Liver (tissue), 9 donors: ENCODE data around the gene CRMP1. TPM values are rescaled to one million over a fixed set of nuclear protein-coding genes. Genes with fewer than 3 reads are reported as not detected.

ENCODE experiments used
- DNase-seq: peaks from one replicate; pipeline ENCODE4 v3.0.0-alpha.2; 2017; ENCODE audit warnings: low spot score
- H3K27ac ChIP-seq, 2 donors: one replicate each; pipeline ENCODE4 v1.7.0; 2013; ENCODE audit warnings: inconsistent platforms in 2 of 2, low read length in 2 of 2, control low read depth in 1 of 2, low read depth in 1 of 2, mild to moderate bottlenecking in 1 of 2
- H3K27me3 ChIP-seq, 4 donors: one replicate each; pipeline versions ENCODE4 v1.6.1 to v1.7.0; 2013; ENCODE audit warnings: low read length in 3 of 4, inconsistent platforms in 1 of 4, mild to moderate bottlenecking in 1 of 4, moderate library complexity in 1 of 4; ENCODE audit not compliant: control insufficient read depth in 4 of 4, insufficient read depth in 4 of 4
- H3K36me3 ChIP-seq, 4 donors: one replicate each; pipeline versions ENCODE4 v1.6.1 to v1.7.0; 2013; ENCODE audit warnings: low read length in 3 of 4, mild to moderate bottlenecking in 3 of 4, low read depth in 1 of 4, moderate library complexity in 1 of 4; ENCODE audit not compliant: control insufficient read depth in 4 of 4, insufficient read depth in 3 of 4
- H3K4me1 ChIP-seq, 4 donors: one replicate each; pipeline versions ENCODE4 v1.6.1 to v1.7.0; 2013; ENCODE audit warnings: low read length in 3 of 4, mild to moderate bottlenecking in 3 of 4, moderate library complexity in 1 of 4; ENCODE audit not compliant: control insufficient read depth in 4 of 4, insufficient read depth in 4 of 4
- H3K4me3 ChIP-seq, 3 donors: one replicate each; pipeline versions ENCODE4 v1.6.1 to v1.7.0; 2013; ENCODE audit warnings: low read length in 3 of 3, control low read depth in 1 of 3, low read depth in 1 of 3, mild to moderate bottlenecking in 1 of 3
- H3K9ac ChIP-seq, 2 donors: one replicate each; pipeline ENCODE4 v1.7.0; 2013; ENCODE audit warnings: low read length in 2 of 2, mild to moderate bottlenecking in 2 of 2, moderate library complexity in 2 of 2, control low read depth in 1 of 2, low read depth in 1 of 2
- H3K9me3 ChIP-seq, 4 donors: one replicate each; pipeline versions ENCODE4 v1.6.1 to v1.7.0; 2013; ENCODE audit warnings: low read length in 3 of 4; ENCODE audit not compliant: control insufficient read depth in 4 of 4
- ATF3 ChIP-seq: IDR thresholded peaks from 2 replicates; pipeline ENCODE4 v1.6.1; 2016; ENCODE audit warnings: antibody characterized with exemption
- EGR1 ChIP-seq, 2 donors: IDR thresholded peaks; 2 replicates each; pipeline ENCODE4 v1.6.1; 2016 to 2018; ENCODE audit warnings: antibody characterized with exemption in 2 of 2, low read depth in 2 of 2
- FOXA1 ChIP-seq: IDR thresholded peaks from 2 replicates; pipeline ENCODE4 v1.6.1; 2016; ENCODE audit warnings: antibody characterized with exemption
- FOXA2 ChIP-seq: IDR thresholded peaks from 2 replicates; pipeline ENCODE4 v1.6.1; 2016; ENCODE audit warnings: antibody characterized with exemption
- GABPA ChIP-seq, 2 donors: IDR thresholded peaks in 1 of 2; conservative IDR thresholded peaks in 1 of 2; 2 replicates each; pipeline ENCODE4 v1.6.1; 2016; ENCODE audit warnings: antibody characterized with exemption in 2 of 2, mild to moderate bottlenecking in 1 of 2, moderate library complexity in 1 of 2
- HNF4A ChIP-seq, 2 donors: conservative IDR thresholded peaks; 2 replicates each; pipeline ENCODE4 v1.6.1; 2016; ENCODE audit warnings: antibody characterized with exemption in 2 of 2, mild to moderate bottlenecking in 2 of 2
- HNF4G ChIP-seq: IDR thresholded peaks from 2 replicates; pipeline ENCODE4 v1.6.1; 2016; ENCODE audit warnings: antibody characterized with exemption
- JUND ChIP-seq, 2 donors: IDR thresholded peaks; 2 replicates each; pipeline ENCODE4 v1.6.1; 2016; ENCODE audit warnings: antibody characterized with exemption in 2 of 2
- MAX ChIP-seq: IDR thresholded peaks from 2 replicates; pipeline ENCODE4 v1.6.1; 2016; ENCODE audit warnings: antibody characterized with exemption
- NR2F2 ChIP-seq: IDR thresholded peaks from 2 replicates; pipeline ENCODE4 v1.6.1; 2016; ENCODE audit warnings: antibody characterized with exemption
- RAD21 ChIP-seq, 2 donors: IDR thresholded peaks; 2 replicates each; pipeline ENCODE4 v1.6.1; 2016; ENCODE audit warnings: antibody characterized with exemption in 2 of 2, mild to moderate bottlenecking in 2 of 2
- RXRA ChIP-seq, 2 donors: IDR thresholded peaks; 2 replicates each; pipeline ENCODE4 v1.6.1; 2017 to 2018; ENCODE audit warnings: antibody characterized with exemption in 2 of 2, mild to moderate bottlenecking in 1 of 2
- SP1 ChIP-seq: IDR thresholded peaks from 2 replicates; pipeline ENCODE4 v1.6.1; 2018; ENCODE audit warnings: antibody characterized with exemption, mild to moderate bottlenecking
- TAF1 ChIP-seq: conservative IDR thresholded peaks from 2 replicates; pipeline ENCODE4 v1.6.1; 2016; ENCODE audit warnings: antibody characterized with exemption, mild to moderate bottlenecking
- YY1 ChIP-seq: IDR thresholded peaks from 2 replicates; pipeline ENCODE4 v1.6.1; 2016; ENCODE audit warnings: antibody characterized with exemption, mild to moderate bottlenecking
- WGBS: extraction: QIAGEN DNeasy Blood & Tissue Kit; methylation state at CpG from one replicate; pipeline ENCODE4 v1.1.7; 2013; 5-methylcytosine and 5-hydroxymethylcytosine counted together
- polyA plus RNA-seq, 2 donors: library from polyadenylated mRNA; stranded (reverse) in 1 of 2; unstranded in 1 of 2; fragments of 200-250 nt in 1 of 2; fragments of >200 nt in 1 of 2; fragmentation: Nextera tagmentation in 1 of 2; extraction: Ambion mirVana in 1 of 2; gene quantifications; one replicate each; pipeline versions ENCODE4 v1.2.1 to v1.2.3, GENCODE V29; 2013 to 2015
- total RNA-seq, 2 donors: library from RNA; depleted of rRNA; stranded (reverse); fragments of >200 nt; gene quantifications; one replicate each; pipeline ENCODE4 v1.2.3, GENCODE V29; 2014
- TF ChIP-seq, protein P1 (sequence below): IDR thresholded peaks from 2 replicates; pipeline ENCODE4 v1.6.1; 2016; ENCODE audit warnings: antibody characterized with exemption
- TF ChIP-seq, protein P2 (sequence below): fragments of 150-350 bp; IDR thresholded peaks from 2 replicates; pipeline ENCODE4 v1.5.1; 2017; ENCODE audit warnings: improper control_type of control experiment, low read depth, low read length; ENCODE audit not compliant: missing input control
- TF ChIP-seq, protein P3 (sequence below): IDR thresholded peaks from 2 replicates; pipeline ENCODE4 v1.6.1; 2016; ENCODE audit warnings: antibody characterized with exemption, mild to moderate bottlenecking
- donor health status: healthy.
- donor health status: healthy.
- donor health status: healthy.
- donor health status: healthy.
- donor health status: healthy.

CRMP1 gene
- total and polyA plus RNA-seq, 4 donors = 0.06 to 0.42 (median 0.12) TPM

DNA sequence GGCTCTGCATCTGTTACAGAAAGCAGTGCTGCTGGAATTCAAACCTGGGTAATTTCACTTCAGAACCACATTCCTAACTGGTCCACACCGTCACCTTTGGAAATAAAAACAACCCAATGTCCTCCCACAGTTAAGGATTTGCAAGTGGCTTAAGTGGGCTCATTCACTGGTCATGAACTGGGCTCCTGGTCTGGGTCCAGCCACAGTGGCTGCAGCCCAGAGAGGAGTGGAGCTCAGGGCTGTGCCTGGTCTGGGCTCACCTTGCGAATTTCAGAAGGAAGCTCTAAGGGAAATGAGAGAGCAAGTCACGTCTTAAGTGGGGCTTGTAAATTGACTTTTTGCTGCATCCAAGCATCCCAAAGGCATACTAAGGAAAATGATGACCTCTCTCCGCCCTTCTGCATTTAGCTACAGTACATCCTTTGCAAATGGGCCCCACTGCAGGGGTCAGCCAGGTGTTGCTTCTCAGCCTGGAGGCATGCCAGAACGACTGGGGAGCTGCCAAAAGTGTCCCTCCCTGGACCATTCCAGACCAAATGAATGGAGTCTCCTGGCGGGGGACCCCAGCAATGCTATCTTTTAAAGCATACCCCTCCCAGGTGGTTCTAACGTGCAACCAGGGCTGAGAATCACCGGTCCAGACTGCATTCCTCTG, 25.6 kb upstream of the CRMP1 start:
- 49% methylated on average over 8 of the region's 8 CpGs for WGBS
- H3K27ac ChIP-seq = no peak overlapping the region
- no peak overlapping the region for H3K9ac ChIP-seq
- DNase-seq = no peak
- no peaks in the 10 kb centered on the region for H3K4me1 ChIP-seq
- no peak overlapping the region for H3K4me3 ChIP-seq
- no peak for TF ChIP-seq NR2F2
- TF ChIP-seq GABPA (IDR thresholded peaks at IDR 0.05 in 1 of 2, conservative IDR thresholded peaks at IDR 0.05 in 1 of 2) = no peak
- H3K27me3 ChIP-seq = peaks cover 0 to 6% (median 2%) of the 10 kb centered on the region in 4 donors
- H3K9me3 ChIP-seq = no peaks in the 10 kb centered on the region
- no peaks in the 10 kb centered on the region for H3K36me3 ChIP-seq

- no peak for TF ChIP-seq JUND (IDR thresholded peaks at IDR 0.05)
- no peak for TF ChIP-seq NR2F2
- TF ChIP-seq GABPA (IDR thresholded peaks at IDR 0.05 in 1 of 2, conservative IDR thresholded peaks at IDR 0.05 in 1 of 2) = no peak
- TF ChIP-seq YY1 = no peak
- TF ChIP-seq RAD21 (IDR thresholded peaks at IDR 0.05) = no peak
- TF ChIP-seq, protein P1, sequence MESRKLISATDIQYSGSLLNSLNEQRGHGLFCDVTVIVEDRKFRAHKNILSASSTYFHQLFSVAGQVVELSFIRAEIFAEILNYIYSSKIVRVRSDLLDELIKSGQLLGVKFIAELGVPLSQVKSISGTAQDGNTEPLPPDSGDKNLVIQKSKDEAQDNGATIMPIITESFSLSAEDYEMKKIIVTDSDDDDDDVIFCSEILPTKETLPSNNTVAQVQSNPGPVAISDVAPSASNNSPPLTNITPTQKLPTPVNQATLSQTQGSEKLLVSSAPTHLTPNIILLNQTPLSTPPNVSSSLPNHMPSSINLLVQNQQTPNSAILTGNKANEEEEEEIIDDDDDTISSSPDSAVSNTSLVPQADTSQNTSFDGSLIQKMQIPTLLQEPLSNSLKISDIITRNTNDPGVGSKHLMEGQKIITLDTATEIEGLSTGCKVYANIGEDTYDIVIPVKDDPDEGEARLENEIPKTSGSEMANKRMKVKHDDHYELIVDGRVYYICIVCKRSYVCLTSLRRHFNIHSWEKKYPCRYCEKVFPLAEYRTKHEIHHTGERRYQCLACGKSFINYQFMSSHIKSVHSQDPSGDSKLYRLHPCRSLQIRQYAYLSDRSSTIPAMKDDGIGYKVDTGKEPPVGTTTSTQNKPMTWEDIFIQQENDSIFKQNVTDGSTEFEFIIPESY = no peak
- TF ChIP-seq RXRA (IDR thresholded peaks at IDR 0.05) = no peak
- TF ChIP-seq FOXA2 = no peak
- no peak for TF ChIP-seq ATF3
- TF ChIP-seq, protein P2, sequence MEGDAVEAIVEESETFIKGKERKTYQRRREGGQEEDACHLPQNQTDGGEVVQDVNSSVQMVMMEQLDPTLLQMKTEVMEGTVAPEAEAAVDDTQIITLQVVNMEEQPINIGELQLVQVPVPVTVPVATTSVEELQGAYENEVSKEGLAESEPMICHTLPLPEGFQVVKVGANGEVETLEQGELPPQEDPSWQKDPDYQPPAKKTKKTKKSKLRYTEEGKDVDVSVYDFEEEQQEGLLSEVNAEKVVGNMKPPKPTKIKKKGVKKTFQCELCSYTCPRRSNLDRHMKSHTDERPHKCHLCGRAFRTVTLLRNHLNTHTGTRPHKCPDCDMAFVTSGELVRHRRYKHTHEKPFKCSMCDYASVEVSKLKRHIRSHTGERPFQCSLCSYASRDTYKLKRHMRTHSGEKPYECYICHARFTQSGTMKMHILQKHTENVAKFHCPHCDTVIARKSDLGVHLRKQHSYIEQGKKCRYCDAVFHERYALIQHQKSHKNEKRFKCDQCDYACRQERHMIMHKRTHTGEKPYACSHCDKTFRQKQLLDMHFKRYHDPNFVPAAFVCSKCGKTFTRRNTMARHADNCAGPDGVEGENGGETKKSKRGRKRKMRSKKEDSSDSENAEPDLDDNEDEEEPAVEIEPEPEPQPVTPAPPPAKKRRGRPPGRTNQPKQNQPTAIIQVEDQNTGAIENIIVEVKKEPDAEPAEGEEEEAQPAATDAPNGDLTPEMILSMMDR = no peak
- TF ChIP-seq MAX = no peak
- TF ChIP-seq FOXA1 = no peak
- TF ChIP-seq HNF4G = no peak
- no peak for TF ChIP-seq EGR1 (IDR thresholded peaks at IDR 0.05; ENCODE audit: low read depth in 2 of 2)
- TF ChIP-seq, protein P3, sequence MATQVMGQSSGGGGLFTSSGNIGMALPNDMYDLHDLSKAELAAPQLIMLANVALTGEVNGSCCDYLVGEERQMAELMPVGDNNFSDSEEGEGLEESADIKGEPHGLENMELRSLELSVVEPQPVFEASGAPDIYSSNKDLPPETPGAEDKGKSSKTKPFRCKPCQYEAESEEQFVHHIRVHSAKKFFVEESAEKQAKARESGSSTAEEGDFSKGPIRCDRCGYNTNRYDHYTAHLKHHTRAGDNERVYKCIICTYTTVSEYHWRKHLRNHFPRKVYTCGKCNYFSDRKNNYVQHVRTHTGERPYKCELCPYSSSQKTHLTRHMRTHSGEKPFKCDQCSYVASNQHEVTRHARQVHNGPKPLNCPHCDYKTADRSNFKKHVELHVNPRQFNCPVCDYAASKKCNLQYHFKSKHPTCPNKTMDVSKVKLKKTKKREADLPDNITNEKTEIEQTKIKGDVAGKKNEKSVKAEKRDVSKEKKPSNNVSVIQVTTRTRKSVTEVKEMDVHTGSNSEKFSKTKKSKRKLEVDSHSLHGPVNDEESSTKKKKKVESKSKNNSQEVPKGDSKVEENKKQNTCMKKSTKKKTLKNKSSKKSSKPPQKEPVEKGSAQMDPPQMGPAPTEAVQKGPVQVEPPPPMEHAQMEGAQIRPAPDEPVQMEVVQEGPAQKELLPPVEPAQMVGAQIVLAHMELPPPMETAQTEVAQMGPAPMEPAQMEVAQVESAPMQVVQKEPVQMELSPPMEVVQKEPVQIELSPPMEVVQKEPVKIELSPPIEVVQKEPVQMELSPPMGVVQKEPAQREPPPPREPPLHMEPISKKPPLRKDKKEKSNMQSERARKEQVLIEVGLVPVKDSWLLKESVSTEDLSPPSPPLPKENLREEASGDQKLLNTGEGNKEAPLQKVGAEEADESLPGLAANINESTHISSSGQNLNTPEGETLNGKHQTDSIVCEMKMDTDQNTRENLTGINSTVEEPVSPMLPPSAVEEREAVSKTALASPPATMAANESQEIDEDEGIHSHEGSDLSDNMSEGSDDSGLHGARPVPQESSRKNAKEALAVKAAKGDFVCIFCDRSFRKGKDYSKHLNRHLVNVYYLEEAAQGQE = no peak
- no peak for TF ChIP-seq HNF4A (conservative IDR thresholded peaks at IDR 0.05)
- no peak for TF ChIP-seq SP1
- TF ChIP-seq TAF1 = no peak
- 67% methylated on average over 11 of the region's 11 CpGs for WGBS
- Histone ChIP-seq H3K27me3 (peaks cover 0 to 6% (median 2%) of the 10 kb centered on the region in 4 donors), H3K36me3 (no peaks in the 10 kb centered on the region), H3K9me3 (no peaks in the 10 kb centered on the region), H3K27ac (no peak overlapping the region), H3K9ac (no peak overlapping the region), H3K4me1 (no peaks in the 10 kb centered on the region), H3K4me3 (no peak overlapping the region)
- no peak for DNase-seq
Measured at GRCh38 chr4:5917672-5918071, 24.8 kb upstream of the CRMP1 start.
